ENCODE measurements around the gene UQCRHL. TPM values are rescaled to one million over a fixed set of nuclear protein-coding genes. Genes with fewer than 3 reads are reported as not detected.
"Not testable (repeated sequence)": the region's sequence is repeated elsewhere in the genome, so short reads cannot be mapped to it uniquely, and the experiment has no call there.

Gene UQCRHL
- total and polyA plus RNA-seq, 11 donors, result 2.0 to 9.8 (median 4.2) TPM

GRCh38 chr1:15837931-15838330, 30.5 kb upstream of the UQCRHL start:
- H3K4me1 ChIP-seq, result peaks cover 0 to 29% (median 7%) of the 10 kb centered on the region in 12 donors
- no peaks in the 10 kb centered on the region for H3K9me3 ChIP-seq
- no peak for TF ChIP-seq POLR2A (IDR thresholded peaks at IDR 0.05)
- TF ChIP-seq CTCF (IDR thresholded peaks at IDR 0.05), result no peak
- 94 to 96% (median 95%) methylated on average over 7 of the region's 7 CpGs for WGBS, 4 donors
- ATAC-seq (no peak), DNase-seq (no peak)
- H3K36me3 ChIP-seq, result no peaks in the 10 kb centered on the region
- peak overlapping the region in 4 of 12 donors; percentile 98 to 100 (median 99) for H3K27ac ChIP-seq
- intact Hi-C loops (cut with DNase I), result loop anchor here in 3 of 10 donors (1.0 to 10.0 kb wide), 3 partner anchors 8 to 137 kb away; partner anchors contain the start of gene ZBTB17 (in 1 of the 3)
- no peaks in the 10 kb centered on the region for H3K27me3 ChIP-seq
- peak overlapping the region in 2 of 12 donors; percentile 19 to 92 for H3K4me3 ChIP-seq

DNA sequence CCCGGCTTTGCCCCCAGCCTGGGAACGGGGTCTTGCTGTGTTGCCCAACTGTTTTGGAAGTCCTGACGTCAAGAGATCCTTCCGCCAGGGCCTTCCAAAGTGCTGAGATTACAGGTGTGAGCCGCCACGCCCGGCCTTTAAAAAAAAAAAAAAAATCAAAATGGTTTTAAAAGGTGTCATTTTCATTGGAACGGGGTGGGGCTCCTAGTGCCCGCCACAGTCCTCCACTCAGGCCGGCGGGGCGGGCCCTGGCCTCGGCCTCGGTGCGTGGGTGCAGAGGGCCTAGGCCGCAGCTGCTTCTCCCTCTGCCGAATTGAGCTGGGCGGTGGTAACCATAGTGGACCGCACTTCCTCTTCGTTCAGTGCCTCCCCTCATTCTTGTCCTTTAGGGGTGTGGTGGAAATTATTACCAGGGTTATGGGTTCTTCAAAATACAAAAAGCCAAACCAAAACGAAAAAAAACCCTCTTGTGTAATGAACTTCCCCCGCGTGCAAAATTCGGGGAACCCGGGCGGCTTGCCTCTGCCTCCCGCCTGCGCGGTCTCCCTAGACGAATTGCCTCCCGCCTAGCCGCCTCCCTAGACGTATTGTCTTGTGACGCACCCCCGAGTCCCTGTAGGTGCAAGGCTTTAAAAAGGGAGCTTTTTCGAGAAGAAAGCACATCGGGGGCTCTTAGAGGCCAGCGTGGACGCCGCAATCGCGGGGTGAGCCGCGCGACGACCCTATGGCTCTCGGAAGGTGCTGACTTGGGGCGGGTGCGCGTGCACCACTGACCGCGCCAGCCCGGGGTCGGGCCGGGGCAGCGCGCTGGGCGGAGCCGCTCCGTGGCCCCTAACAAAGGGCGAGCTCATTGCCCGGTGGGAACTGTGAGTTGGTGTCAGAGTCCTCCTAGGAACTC, 29.6 kb upstream of the UQCRHL start:
- Histone ChIP-seq H3K4me1 (peaks cover 0 to 38% (median 13%) of the 10 kb centered on the region in 12 donors), H3K9me3 (no peaks in the 10 kb centered on the region), H3K4me3 (peak overlapping the region in 10 of 12 donors; percentile 25 to 96 (median 70)), H3K36me3 (no peaks in the 10 kb centered on the region), H3K27ac (peak overlapping the region in 10 of 12 donors; percentile 43 to 100 (median 100)), H3K27me3 (no peaks in the 10 kb centered on the region)
- WGBS, 4 donors, result 49 to 65% (median 60%) methylated on average over 56 to 62 of the region's 62 CpGs
- TF ChIP-seq POLR2A (IDR thresholded peaks at IDR 0.05) (no peak), CTCF (IDR thresholded peaks at IDR 0.05) (no peak)
- intact Hi-C loops (cut with DNase I), result loop anchor here in 6 of 10 donors (1.0 to 10.0 kb wide), 4 partner anchors 9 to 138 kb away; partner anchors contain the start of genes SPEN (in 4 of the 6) and ZBTB17 (in 1 of the 6)
- ATAC-seq, result no peak
- peak; percentile 37 to 76 (median 60) for DNase-seq

- not testable (repeated sequence) for H3K27me3 ChIP-seq, DNase-seq, H3K36me3 ChIP-seq, H3K9me3 ChIP-seq, ATAC-seq
- Histone ChIP-seq H3K27ac (peak overlapping the region; percentile 94 to 100 (median 100)), H3K4me3 (peak overlapping the region; percentile 18 to 96 (median 73)), H3K4me1 (peaks cover 0 to 38% (median 13%) of the 10 kb centered on the region in 12 donors)
- intact Hi-C loops (cut with DNase I), result loop anchor here in 5 of 10 donors (1.0 to 10.0 kb wide), 3 partner anchors 11 to 138 kb away; partner anchors contain the start of genes SPEN (in 4 of the 5) and ZBTB17 (in 1 of the 5)
- WGBS, 4 donors, result 79 to 85% (median 83%) methylated on average over 14 of the region's 14 CpGs
Observed at GRCh38 chr1:15836511-15836771, 29.0 kb upstream of the UQCRHL start.

GRCh38 chr1:15835741-15836510, 28.5 kb upstream of the UQCRHL start:
- TF ChIP-seq CTCF (IDR thresholded peaks at IDR 0.05) (peak in 1 of 12 donors; percentile 2), POLR2A (IDR thresholded peaks at IDR 0.05) (peak in 1 of 2 donors; percentile 79)
- Histone ChIP-seq H3K4me1 (peaks cover 0 to 42% (median 13%) of the 10 kb centered on the region in 12 donors), H3K27me3 (no peaks in the 10 kb centered on the region), H3K27ac (peak overlapping the region; percentile 97 to 100 (median 100)), H3K4me3 (peak overlapping the region; percentile 59 to 96 (median 74)), H3K36me3 (no peaks in the 10 kb centered on the region), H3K9me3 (no peaks in the 10 kb centered on the region)
- 2 to 3% (median 2%) methylated on average over 63 to 66 of the region's 66 CpGs for WGBS, 4 donors
- ATAC-seq (peak; percentile 88 to 93 (median 92)), DNase-seq (peak; percentile 100)
- intact Hi-C loops (cut with DNase I), result loop anchor here in 6 of 10 donors (1.0 to 10.0 kb wide), 4 partner anchors 11 to 139 kb away; partner anchors contain the start of genes SPEN (in 6 of the 6) and ZBTB17 (in 1 of the 6)

All from heart left ventricle (tissue), 16 donors.